Aorta (tissue), 5 donors: Measurements from ENCODE around the gene IL17REL. TPM values are rescaled to one million over a fixed set of nuclear protein-coding genes. Genes with fewer than 3 reads are reported as not detected.

Source experiments
- ATAC-seq: fragments of 200-7000 bp; cut with Tn5 transposase; one replicate; pipeline ENCODE4 v1.9.1; 2022; ENCODE audit warnings: moderate library complexity; ENCODE audit not compliant: low FRiP score
- DNase-seq, 2 donors: peaks; one replicate each; pipeline ENCODE4 v3.0.0-alpha.2; 2020
- H3K27ac ChIP-seq, 2 donors: one replicate each; pipeline ENCODE4 v1.5.1; 2013; ENCODE audit warnings: low read length in 2 of 2, mild to moderate bottlenecking in 2 of 2, moderate library complexity in 2 of 2, control low read depth in 1 of 2, inconsistent platforms in 1 of 2, low read depth in 1 of 2
- H3K27me3 ChIP-seq, 2 donors: one replicate each; pipeline ENCODE4 v1.6.1; 2013; ENCODE audit warnings: control low read depth in 1 of 2, low read length in 1 of 2, mild to moderate bottlenecking in 1 of 2, moderate library complexity in 1 of 2; ENCODE audit not compliant: insufficient read depth in 2 of 2, control insufficient read depth in 1 of 2
- H3K36me3 ChIP-seq, 2 donors: one replicate each; pipeline ENCODE4 v1.6.1; 2013; ENCODE audit warnings: control low read depth in 1 of 2, low read length in 1 of 2, mild to moderate bottlenecking in 1 of 2; ENCODE audit not compliant: insufficient read depth in 2 of 2, control insufficient read depth in 1 of 2
- H3K4me1 ChIP-seq, 2 donors: one replicate each; pipeline ENCODE4 v1.6.1; 2013; ENCODE audit warnings: low read length in 2 of 2, control low read depth in 1 of 2, mild to moderate bottlenecking in 1 of 2, moderate library complexity in 1 of 2; ENCODE audit not compliant: insufficient read depth in 2 of 2, control insufficient read depth in 1 of 2
- H3K4me3 ChIP-seq, 2 donors: one replicate each; pipeline ENCODE4 v1.5.1; 2013; ENCODE audit warnings: low read length in 2 of 2, control low read depth in 1 of 2, mild to moderate bottlenecking in 1 of 2
- H3K9me3 ChIP-seq: one replicate; pipeline ENCODE4 v1.6.1; 2013; ENCODE audit warnings: mild to moderate bottlenecking, low read length; ENCODE audit not compliant: control insufficient read depth
- WGBS, 2 donors: extraction: QIAGEN DNeasy Blood & Tissue Kit; methylation state at CpG; one replicate each; pipeline ENCODE4 v1.1.7; 2013; 5-methylcytosine and 5-hydroxymethylcytosine counted together
- intact Hi-C, 2 donors: fragments of 100-400 bp; cut with DNase I; formaldehyde crosslinking; loops; one replicate each; pipeline versions ENCODE4 v1.14.2 to v1.15.0; 2022
- polyA plus RNA-seq, 2 donors: library from polyadenylated mRNA; stranded (reverse); fragments of 200-250 nt; gene quantifications; one replicate each; pipeline ENCODE4 v1.2.3, GENCODE V29; 2013
- total RNA-seq, 2 donors: library from RNA; stranded (reverse); fragmentation: NEBNext Ultra II Directional; extraction: Animal tissue kit (Norgen Biotek cat#: 25700); gene quantifications; one replicate each; pipeline ENCODE4 v1.2.1, GENCODE V29; 2021
- donor health status: healthy with polysubstance abuse.
- donor health status: Bipolar disorder and iron deficiency.
- donor health status: DM: no; HTN: no; CAD: no.
- donor health status: DM: no; HTN: no; CAD: no.
- donor health status: DM: yes; HTN: yes; CAD: no.

Gene IL17REL
- total and polyA plus RNA-seq, 4 donors, result 0.05 TPM; not detected in 3

- Histone ChIP-seq H3K9me3 (no peaks in the 10 kb centered on the region), H3K36me3 (no peaks in the 10 kb centered on the region), H3K27ac (no peak overlapping the region), H3K4me1 (no peaks in the 10 kb centered on the region), H3K4me3 (no peak overlapping the region), H3K27me3 (no peaks in the 10 kb centered on the region)
- ATAC-seq (no peak), DNase-seq (peak in 1 of 2 donors; percentile 70)
- 82 to 87% methylated on average over 16 of the region's 16 CpGs for WGBS, 2 donors
- intact Hi-C loops, result no loop called here
Observed at GRCh38 chr22:50001388-50002231, 11.0 kb downstream of the IL17REL start.

DNA sequence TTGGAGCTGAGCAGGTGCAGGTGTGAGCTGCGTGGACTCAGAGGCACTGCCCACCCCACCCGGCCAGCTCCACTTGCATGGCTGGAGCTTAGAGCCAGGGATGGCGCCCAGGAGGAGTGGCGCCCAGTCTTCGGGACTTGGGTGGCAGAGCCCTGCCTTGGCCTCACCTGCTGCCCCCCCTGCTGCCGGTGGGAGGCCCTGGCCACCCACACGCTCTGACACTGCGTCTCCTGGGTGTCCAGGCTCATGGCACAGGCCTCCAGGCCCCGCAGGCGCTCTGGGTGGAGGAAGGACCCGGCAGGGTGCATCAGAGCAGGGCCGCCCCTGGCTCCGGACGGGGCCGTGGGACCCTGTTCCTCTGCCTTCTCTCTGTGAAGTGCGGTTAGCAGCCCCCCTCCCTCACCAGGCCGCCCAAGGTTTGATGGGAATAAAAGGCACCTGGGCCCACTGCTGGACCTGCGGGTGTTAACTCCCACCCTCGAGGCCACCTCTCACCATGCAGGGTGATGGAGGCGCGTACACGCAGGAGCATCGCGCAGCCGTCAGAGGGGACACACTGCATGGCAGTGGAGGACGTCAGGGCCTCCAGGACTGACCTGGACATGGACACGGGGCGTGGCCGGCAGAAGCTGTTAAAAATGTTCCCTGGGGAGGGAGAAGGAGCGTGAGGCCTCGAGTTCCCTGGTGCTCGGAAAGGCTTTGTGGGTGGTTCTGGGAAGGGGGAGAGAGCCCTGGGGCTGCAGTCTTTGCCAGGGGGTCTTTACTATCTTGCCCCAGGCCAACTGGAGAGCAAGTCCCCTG, 11.8 kb downstream of the IL17REL start:
- Histone ChIP-seq H3K27ac (no peak overlapping the region), H3K36me3 (no peaks in the 10 kb centered on the region), H3K4me3 (no peak overlapping the region), H3K9me3 (no peaks in the 10 kb centered on the region), H3K27me3 (no peaks in the 10 kb centered on the region), H3K4me1 (no peaks in the 10 kb centered on the region)
- ATAC-seq, result no peak
- 94% methylated on average over 32 of the region's 32 CpGs for WGBS, 2 donors
- DNase-seq, result peak in 1 of 2 donors; percentile 74
- intact Hi-C loops, result no loop called here

DNA sequence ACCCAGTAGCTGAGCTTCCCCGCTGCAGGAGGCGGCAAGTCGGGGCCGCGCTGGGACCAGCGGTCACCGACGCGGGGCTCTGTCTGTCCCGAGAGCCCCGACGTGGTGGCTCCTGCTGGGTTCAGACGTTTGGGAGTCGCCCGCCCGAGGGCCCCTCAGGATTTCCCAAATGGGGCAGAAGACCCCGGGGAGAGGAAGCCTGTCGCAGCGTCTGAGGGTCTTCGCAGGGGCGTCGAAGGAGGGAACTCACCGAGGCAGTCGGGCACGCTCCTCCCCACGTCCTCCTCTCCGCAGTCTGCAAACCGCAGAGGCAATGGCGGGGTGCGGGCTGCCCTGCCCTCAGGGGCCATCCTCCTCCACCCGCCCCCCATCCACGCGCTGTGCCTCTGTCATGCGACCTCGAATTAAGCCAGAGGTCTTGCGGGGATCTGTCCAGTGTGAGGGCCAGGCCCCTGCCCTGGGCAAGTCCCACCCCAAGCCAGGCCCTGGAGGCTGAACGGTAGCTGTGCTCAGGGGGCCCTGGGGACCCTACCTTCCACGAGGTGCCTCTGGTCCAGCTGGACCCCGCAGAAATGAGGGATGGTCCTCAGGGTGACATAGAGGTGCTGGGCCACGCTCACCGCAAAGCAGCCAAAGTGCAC, 12.5 kb downstream of the IL17REL start:
- Histone ChIP-seq H3K27ac (no peak overlapping the region), H3K36me3 (no peaks in the 10 kb centered on the region), H3K4me1 (no peaks in the 10 kb centered on the region), H3K4me3 (no peak overlapping the region), H3K9me3 (no peaks in the 10 kb centered on the region), H3K27me3 (no peaks in the 10 kb centered on the region)
- no peak for ATAC-seq
- DNase-seq, result peak in 1 of 2 donors; percentile 73
- intact Hi-C loops, result no loop called here
- WGBS, 2 donors, result 37 to 39% methylated on average over 38 to 41 of the region's 41 CpGs

DNA sequence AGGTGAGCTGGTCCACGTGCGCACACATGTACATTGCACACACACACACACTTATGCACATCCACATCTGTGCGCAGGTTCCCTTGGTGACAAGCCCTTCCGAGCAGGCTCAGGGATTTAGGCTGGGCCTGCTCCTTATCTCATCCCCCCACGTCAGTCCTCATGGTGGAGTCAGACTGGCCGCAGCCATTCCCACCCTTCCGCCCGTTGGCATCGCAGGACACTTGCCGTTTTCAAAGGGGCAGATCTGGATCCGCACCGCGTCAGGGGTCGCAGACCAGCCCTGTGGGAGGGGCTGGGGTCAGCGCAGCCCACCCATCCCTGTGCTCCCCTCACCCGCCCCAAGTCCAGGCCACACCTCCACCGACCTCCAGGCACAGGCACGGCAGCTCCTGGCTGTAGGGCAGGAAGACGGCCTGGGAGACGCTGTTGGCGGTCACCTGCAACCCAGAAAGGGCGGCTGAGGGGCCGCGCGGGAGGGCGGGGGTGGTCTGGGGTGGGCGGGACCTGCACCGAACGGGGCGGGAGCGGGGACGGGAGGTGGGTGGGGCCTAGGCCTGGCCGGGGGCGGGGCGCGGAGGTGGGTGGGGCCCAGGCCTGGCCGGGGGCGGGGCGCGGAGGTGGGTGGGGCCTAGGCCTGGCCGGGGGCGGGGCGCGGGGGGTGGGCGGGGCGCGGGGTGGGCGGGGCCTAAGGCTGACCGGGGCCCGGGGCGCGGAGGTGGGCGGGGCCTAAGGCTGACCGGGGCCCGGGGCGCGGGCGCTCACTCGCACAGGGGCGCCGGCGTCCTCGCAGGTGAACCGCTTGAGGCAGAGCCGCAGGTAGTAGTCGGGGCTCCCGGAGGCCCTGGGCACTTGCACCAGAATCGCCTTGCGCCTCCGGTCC, 13.3 kb downstream of the IL17REL start:
- no peak for ATAC-seq
- H3K4me3 ChIP-seq, result no peak overlapping the region
- no peaks in the 10 kb centered on the region for H3K36me3 ChIP-seq
- 12 to 20% methylated on average over 31 to 70 of the region's 70 CpGs for WGBS, 2 donors
- DNase-seq, result peak in 1 of 2 donors; percentile 55
- H3K27ac ChIP-seq, result no peak overlapping the region
- no peaks in the 10 kb centered on the region for H3K4me1 ChIP-seq
- no peaks in the 10 kb centered on the region for H3K9me3 ChIP-seq
- intact Hi-C loops, result no loop called here
- H3K27me3 ChIP-seq, result no peaks in the 10 kb centered on the region

- intact Hi-C loops, result no loop called here
- no peaks in the 10 kb centered on the region for H3K36me3 ChIP-seq
- peak in 1 of 2 donors; percentile 55 for DNase-seq
Observed at GRCh38 chr22:49998718-49999062, 13.9 kb downstream of the IL17REL start.

DNA sequence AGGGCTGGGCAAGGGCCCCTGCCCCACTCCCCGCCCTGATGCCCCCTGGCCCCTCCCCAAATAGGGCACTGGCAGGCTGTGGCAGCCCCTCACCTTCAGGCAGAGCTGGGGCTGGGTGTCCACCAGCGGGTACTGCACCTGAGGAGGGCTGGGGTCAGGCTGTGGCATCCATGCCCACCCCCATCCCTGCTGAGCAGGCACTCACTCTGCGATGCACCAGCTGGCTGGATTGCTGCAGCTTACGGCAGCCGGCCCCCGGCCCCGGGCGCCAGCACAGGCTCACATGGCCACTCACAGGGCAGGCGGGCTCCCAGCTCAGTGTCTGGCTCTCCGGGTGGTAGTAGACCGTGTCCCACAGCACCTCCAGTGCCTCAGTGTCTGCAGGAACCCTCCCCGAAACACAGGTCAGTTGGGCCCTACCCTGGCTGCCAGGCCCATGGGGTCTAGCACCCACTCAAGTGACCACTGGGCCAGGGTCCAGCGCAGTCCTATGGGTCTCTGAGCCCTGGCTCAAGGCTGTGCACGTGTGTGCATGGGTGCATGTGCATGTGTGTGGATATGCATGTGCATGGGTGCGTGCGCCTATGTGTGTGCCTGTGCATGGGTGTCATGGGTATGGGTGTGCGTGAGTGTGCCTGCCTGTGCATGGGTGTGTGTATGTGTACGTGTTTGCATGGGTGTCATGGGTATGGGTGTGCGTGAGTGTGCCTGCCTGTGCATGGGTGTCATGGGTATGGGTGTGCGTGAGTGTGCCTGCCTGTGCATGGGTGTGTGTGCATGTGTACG, 14.4 kb downstream of the IL17REL start:
- H3K4me3 ChIP-seq, result no peak overlapping the region
- peak in 1 of 2 donors; percentile 70 for DNase-seq
- no peaks in the 10 kb centered on the region for H3K36me3 ChIP-seq
- intact Hi-C loops, result no loop called here
- no peaks in the 10 kb centered on the region for H3K9me3 ChIP-seq
- 93 to 95% methylated on average over 19 to 21 of the region's 21 CpGs for WGBS, 2 donors
- H3K27me3 ChIP-seq, result no peaks in the 10 kb centered on the region
- no peak overlapping the region for H3K27ac ChIP-seq
- no peaks in the 10 kb centered on the region for H3K4me1 ChIP-seq
- no peak for ATAC-seq

More at GRCh38 chr22:49998718-49999062, 13.9 kb downstream of the IL17REL start:
- WGBS, 2 donors, result 92 to 93% methylated on average over 14 of the region's 14 CpGs
- H3K27ac ChIP-seq, result no peak overlapping the region
- H3K27me3 ChIP-seq, result no peaks in the 10 kb centered on the region
- no peaks in the 10 kb centered on the region for H3K9me3 ChIP-seq
- no peak overlapping the region for H3K4me3 ChIP-seq
- H3K4me1 ChIP-seq, result no peaks in the 10 kb centered on the region
- ATAC-seq, result no peak

DNA sequence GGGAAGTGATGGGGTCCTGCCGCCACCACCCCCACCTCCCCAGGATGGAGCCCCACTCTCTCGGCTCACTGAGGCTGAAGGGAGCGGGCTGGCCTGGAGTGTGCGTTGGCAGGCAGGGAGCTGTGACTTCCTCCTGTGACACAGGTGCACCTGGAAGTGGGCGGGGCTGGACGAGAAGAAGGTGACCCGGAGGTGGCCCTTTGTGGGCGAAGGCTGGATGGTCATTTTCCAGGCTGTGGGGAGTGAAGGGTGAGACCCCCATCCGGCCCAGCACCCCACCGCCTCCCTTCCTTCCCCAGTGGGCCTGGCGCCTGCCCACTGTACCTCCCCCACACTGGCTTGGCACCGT, 15.3 kb downstream of the IL17REL start:
- DNase-seq (peak in 1 of 2 donors; percentile 55), ATAC-seq (no peak)
- no peak overlapping the region for H3K4me3 ChIP-seq
- intact Hi-C loops, result no loop called here
- H3K4me1 ChIP-seq, result no peaks in the 10 kb centered on the region
- H3K36me3 ChIP-seq, result no peaks in the 10 kb centered on the region
- no peak overlapping the region for H3K27ac ChIP-seq
- WGBS, 2 donors, result 92 to 94% methylated on average over 8 to 12 of the region's 12 CpGs
- no peaks in the 10 kb centered on the region for H3K9me3 ChIP-seq
- H3K27me3 ChIP-seq, result no peaks in the 10 kb centered on the region
